ENCODE measurements around the gene BEAN1.

BEAN1 gene

GRCh38 chr16:66467611-66468010 is 40.5 kb downstream of the BEAN1 start:
- in situ Hi-C loops (cut with MboI; ENCODE audit: low sequenced_read_pairs): no loop called here

DNA sequence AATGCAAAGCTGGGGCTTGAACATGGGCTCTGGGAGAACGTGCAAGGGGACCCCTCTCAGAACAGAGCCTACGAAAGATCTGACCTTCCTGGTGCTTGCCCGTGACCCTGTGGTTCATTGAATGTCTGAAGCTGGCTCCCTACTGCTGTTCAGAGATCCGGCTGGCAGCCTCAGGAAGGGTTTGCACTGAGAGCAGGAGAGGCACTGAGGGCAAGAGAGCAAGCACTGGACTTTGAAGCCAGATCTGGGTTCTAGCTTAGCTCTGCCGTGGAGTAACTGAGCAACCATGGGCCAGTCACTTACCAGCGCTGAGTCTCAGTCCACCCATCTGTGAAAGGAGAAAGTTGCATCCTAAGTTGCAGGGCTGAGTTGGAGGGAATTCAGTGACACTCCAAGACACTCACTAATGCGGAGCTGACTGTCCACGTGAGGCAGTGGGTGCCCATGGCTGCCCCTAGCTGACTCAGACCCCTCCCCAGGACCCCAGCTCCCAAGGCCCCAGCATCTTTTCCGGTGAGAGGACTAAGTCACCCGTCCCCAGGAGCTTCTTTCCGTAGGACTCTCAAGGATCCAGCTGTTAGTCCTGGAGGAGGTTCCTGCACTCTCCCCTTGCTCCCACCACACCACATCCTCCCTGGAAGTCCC is 41.3 kb downstream of the BEAN1 start:
- in situ Hi-C loops (cut with MboI; ENCODE audit: low sequenced_read_pairs): no loop called here

DNA sequence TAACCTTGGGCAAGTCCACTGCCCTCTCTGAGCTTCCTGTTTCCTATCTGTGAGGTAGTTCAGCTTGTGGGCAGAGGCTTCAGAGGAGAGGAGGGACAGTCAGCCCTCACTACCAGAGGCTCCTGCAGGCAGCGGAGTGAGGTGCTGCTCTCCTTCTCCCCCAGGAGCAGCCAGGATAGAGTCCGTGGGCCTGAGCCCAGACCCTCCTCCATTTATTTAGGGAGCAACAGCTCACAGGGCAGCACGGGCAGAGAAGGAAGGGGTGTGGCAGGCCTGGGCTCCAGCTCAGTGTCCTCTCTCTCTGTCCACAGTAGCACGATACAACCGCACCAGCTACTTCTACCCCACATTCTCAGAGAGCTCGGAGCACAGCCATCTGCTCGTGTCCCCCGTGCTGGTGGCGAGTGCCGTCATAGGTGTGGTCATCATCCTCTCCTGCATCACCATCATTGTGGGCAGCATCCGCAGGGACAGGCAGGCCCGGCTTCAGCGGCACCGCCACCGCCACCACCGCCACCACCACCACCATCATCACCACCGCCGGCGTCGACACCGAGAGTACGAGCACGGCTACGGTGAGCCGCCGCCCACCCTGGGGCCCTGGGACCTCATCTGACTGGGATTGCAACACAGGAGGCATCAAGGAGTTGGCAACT is 42.3 kb downstream of the BEAN1 start:
- in situ Hi-C loops (cut with MboI; ENCODE audit: low sequenced_read_pairs): no loop called here

GRCh38 chr16:66469947-66470546 is 43.0 kb downstream of the BEAN1 start:
- in situ Hi-C loops (cut with MboI; ENCODE audit: low sequenced_read_pairs): no loop called here

DNA sequence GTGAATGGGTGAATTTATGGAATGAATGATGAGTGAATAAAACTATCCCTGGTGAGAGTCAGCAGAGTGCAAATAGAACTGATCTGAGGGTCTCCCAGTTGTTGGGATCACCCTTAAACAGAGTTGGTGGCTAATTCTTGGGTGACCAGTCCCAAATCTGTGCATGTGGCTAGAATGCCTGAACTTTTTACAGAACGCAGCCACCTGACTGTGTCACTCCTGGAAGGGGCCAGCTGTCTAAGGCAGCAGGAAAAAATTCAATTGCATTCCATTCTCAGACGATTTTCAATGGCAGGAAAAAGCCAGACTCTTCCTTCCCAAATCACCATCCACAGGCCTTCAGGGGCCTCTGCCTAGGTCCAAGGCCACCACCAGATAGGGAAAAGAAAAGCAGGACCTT is 43.5 kb downstream of the BEAN1 start:
- in situ Hi-C loops (cut with MboI; ENCODE audit: low sequenced_read_pairs): no loop called here

- in situ Hi-C loops (cut with MboI; ENCODE audit: low sequenced_read_pairs): no loop called here
These were observed 44.2 kb downstream of the BEAN1 start for GRCh38 chr16:66471264-66471663.

GRCh38 chr16:66471716-66472393 is 44.8 kb downstream of the BEAN1 start:
- in situ Hi-C loops (cut with MboI; ENCODE audit: low sequenced_read_pairs): no loop called here

- in situ Hi-C loops (cut with MboI; ENCODE audit: low sequenced_read_pairs): no loop called here
These were observed 46.0 kb downstream of the BEAN1 start for GRCh38 chr16:66473051-66473571.

- in situ Hi-C loops (cut with MboI; ENCODE audit: low sequenced_read_pairs): no loop called here
These were observed 46.8 kb downstream of the BEAN1 start for GRCh38 chr16:66473654-66474519.

- in situ Hi-C loops (cut with MboI; ENCODE audit: low sequenced_read_pairs): no loop called here
These were observed 47.7 kb downstream of the BEAN1 start for GRCh38 chr16:66474750-66475199.

DNA sequence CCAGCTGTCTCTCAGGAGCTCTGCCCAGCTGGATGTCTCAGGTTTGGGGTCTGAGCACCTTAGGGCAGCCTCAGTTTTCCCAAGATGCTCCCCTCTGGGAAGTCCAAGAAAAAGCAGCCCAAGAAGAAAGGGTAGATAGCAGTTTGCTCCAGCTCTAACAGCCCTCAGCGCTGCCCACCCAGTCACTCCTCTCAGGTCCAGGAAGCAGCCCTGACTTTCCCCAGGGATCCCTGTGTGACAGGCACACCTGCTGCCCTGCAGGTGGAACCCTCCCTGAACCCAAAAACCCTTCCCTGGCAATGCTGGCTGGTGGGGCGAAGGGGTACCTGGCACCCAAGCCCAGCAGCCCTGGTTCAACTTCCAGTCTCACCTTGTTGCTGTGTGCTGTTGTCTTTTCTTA is 48.1 kb downstream of the BEAN1 start:
- in situ Hi-C loops (cut with MboI; ENCODE audit: low sequenced_read_pairs): no loop called here

DNA sequence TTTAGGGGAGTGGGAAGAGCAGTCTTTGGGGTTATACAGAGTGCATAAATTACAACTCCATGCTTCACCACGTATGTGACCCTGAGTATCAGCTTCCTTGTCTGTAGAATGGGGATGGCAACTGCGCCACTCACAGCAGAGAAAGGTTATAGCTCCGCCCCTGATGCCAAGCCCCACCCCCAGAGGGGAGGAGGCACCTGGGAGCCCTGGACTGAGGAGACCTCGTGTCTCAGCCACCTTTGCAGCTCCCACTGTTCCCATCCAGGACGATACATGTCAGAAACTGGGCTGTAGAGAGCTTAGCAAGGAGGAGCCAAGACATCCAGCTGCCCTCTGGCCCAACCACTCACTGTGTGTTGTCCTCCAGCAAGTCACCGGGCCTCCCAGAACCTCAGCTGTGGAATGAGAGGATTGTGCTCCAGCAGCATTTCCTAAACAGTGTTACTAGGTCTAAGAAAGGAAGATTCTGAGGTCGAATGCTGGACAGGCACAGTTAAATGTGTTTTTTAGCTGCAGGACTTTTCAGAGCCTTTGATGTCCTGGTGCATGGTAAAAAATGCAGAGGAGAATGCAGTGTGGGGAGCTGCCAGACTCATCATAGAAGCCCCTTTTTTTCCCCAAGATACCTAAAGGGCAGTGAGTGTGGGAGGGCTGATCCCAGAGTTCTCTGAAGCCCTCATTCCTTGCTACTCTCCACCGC is 49.4 kb downstream of the BEAN1 start:
- in situ Hi-C loops (cut with MboI; ENCODE audit: low sequenced_read_pairs): no loop called here

GRCh38 chr16:66477028-66477515 is 50.0 kb downstream of the BEAN1 start:
- in situ Hi-C loops (cut with MboI; ENCODE audit: low sequenced_read_pairs): no loop called here

- in situ Hi-C loops (cut with MboI; ENCODE audit: low sequenced_read_pairs): no loop called here
These were observed 51.8 kb downstream of the BEAN1 start for GRCh38 chr16:66478733-66479511.

DNA sequence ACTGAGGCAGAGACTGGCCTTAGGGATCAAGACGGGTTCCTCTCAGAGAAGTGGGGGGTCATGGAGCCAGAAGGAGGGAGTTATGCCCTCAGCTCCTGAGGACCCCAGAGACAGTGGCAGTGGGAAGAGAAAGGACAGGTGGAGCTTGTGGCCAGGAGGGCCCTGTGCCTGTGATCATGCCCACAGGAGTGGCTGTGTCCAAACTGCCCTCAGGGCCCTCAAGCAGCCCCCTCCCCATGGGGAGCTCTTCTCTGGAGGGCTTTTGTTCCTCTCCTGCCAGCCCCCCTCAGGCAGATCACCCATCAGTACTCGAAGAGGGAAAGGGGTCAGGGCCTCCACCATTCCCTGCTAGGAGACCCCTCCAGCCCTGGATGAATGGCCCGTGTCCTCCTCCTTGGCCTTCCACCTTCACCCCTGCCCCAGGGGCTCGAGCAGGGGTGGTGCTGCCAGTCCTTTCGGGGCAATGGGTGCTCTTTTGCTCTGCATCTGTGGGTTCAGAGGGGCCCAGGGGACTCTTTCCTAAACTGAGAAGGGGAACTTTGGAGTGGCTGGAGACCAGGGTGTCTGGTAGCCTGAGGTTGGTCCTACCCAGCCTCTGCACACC is 52.7 kb downstream of the BEAN1 start:
- in situ Hi-C loops (cut with MboI; ENCODE audit: low sequenced_read_pairs): no loop called here

- in situ Hi-C loops (cut with MboI; ENCODE audit: low sequenced_read_pairs): no loop called here
These were observed 53.4 kb downstream of the BEAN1 start for GRCh38 chr16:66480265-66481080.

- in situ Hi-C loops (cut with MboI; ENCODE audit: low sequenced_read_pairs): no loop called here
These were observed 54.2 kb downstream of the BEAN1 start for GRCh38 chr16:66481081-66481942.

Measured in HL-60/S4 treated with phorbol 12-myristate 13-acetate at 8.2 ng/mL for 4 days and 3 days (cell line).